Esophagus squamous epithelium (tissue), 5 donors: Measurements from ENCODE around the gene CHIC2. TPM values are rescaled to one million over a fixed set of nuclear protein-coding genes. Genes with fewer than 3 reads are reported as not detected.
A peak's percentile ranks its signal among the peaks of the same experiment; 100 is the strongest.

ENCODE experiments used
- DNase-seq: peaks from one replicate; lab custom pipeline; 2025; lab: John Stamatoyannopoulos, UW
- H3K27ac ChIP-seq, 4 donors: fragments of 200-600 bp; sonication (generic); one replicate each; pipeline ENCODE4 v1.5.1; 2016 to 2019; ENCODE audit warnings: mild to moderate bottlenecking in 1 of 4
- H3K27me3 ChIP-seq, 4 donors: fragments of 200-600 bp; sonication (generic); 1 replicate in 3 of 4; 2 replicates in 1 of 4; pipeline versions ENCODE4 v1.5.1 to v1.6.0; 2017 to 2021; ENCODE audit warnings: antibody characterized with exemption in 1 of 4
- H3K36me3 ChIP-seq, 3 donors: fragments of 200-600 bp; sonication (generic); one replicate each; pipeline ENCODE4 v1.5.1; 2016 to 2019
- H3K4me1 ChIP-seq, 3 donors: fragments of 200-600 bp; sonication (generic); one replicate each; pipeline ENCODE4 v1.5.1; 2017 to 2019
- H3K4me3 ChIP-seq, 4 donors: fragments of 200-600 bp; sonication (generic); 1 replicate in 3 of 4; 2 replicates in 1 of 4; pipeline ENCODE4 v1.5.1; 2016 to 2019; ENCODE audit warnings: mild to moderate bottlenecking in 2 of 4, moderate library complexity in 1 of 4
- H3K9me3 ChIP-seq, 3 donors: fragments of 200-600 bp; sonication (generic); one replicate each; pipeline ENCODE4 v1.5.1; 2016 to 2019
- POLR2A ChIP-seq, 4 donors: fragments of 450-650 bp; IDR thresholded peaks; one replicate each; pipeline ENCODE4 v1.6.1; 2017; ENCODE audit warnings: antibody characterized with exemption in 4 of 4, mild to moderate bottlenecking in 4 of 4, moderate library complexity in 3 of 4
- WGBS, 2 donors: methylation state at CpG; one replicate each; pipeline ENCODE4 v1.1.5; 2018; 5-methylcytosine and 5-hydroxymethylcytosine counted together
- intact Hi-C: fragments of 100-400 bp; cut with DNase I; formaldehyde crosslinking; loops from one replicate; pipeline ENCODE4 v1.15.0; 2022
- small RNA-seq, 4 donors: library from RNA; depleted of rRNA; stranded (forward); fragments of <200 nt; gene quantifications; one replicate each; pipeline ENCODE3, GENCODE V24; 2016
- total RNA-seq, 4 donors: library from RNA; depleted of rRNA; stranded (reverse); fragments of >200 nt; gene quantifications; one replicate each; pipeline ENCODE4 v1.1.0, GENCODE V29; 2016
- TF ChIP-seq, protein P1 (sequence below), 6 experiments: fragments of 450-650 bp in 4 of 6; fragments of 200-600 bp in 2 of 6; sonication (generic) in 2 of 6; IDR thresholded peaks; one replicate each; pipeline ENCODE4 v1.5.1; 2016 to 2019; ENCODE audit warnings: antibody characterized with exemption in 6 of 6, mild to moderate bottlenecking in 4 of 6, moderate library complexity in 4 of 6
- donor health status: DM: yes; HTN: yes; CAD: no.

The CHIC2 gene
- total RNA-seq, 4 donors from 2014 or later = 40.4 to 56.0 (median 44.7) TPM

DNA sequence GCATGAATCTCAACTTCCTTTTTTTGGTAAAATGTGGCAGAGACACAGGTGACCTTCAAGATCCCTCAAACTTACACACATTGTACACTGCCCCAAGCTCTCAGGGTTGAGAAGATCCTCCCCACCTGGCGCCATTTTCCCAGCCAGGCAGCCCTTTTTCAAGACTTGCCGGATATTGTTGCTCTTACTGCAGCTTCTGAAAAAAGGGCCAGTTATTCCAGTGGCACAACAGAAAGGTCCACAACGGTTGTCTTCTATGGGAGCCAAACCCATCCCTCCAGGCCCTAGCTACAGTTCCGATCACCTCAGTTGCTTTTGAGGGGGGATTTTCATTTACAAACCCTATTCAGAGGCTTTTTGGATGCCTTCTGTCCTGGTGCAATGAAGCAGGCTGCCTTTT, 101.1 kb downstream of the CHIC2 start:
- H3K4me3 ChIP-seq = no peak overlapping the region
- no peak for TF ChIP-seq POLR2A (IDR thresholded peaks at IDR 0.05)
- no peak for DNase-seq
- peak overlapping the region in 3 of 4 donors; percentile 3 to 42 (median 33) for H3K27ac ChIP-seq
- H3K36me3 ChIP-seq = no peaks in the 10 kb centered on the region
- intact Hi-C loops = no loop called here
- no peaks in the 10 kb centered on the region for H3K9me3 ChIP-seq
- WGBS, 2 donors = 42 to 61% methylated on average over 4 of the region's 4 CpGs
- no peaks in the 10 kb centered on the region for H3K27me3 ChIP-seq
- peaks cover 15 to 42% (median 25%) of the 10 kb centered on the region in 3 donors for H3K4me1 ChIP-seq

DNA sequence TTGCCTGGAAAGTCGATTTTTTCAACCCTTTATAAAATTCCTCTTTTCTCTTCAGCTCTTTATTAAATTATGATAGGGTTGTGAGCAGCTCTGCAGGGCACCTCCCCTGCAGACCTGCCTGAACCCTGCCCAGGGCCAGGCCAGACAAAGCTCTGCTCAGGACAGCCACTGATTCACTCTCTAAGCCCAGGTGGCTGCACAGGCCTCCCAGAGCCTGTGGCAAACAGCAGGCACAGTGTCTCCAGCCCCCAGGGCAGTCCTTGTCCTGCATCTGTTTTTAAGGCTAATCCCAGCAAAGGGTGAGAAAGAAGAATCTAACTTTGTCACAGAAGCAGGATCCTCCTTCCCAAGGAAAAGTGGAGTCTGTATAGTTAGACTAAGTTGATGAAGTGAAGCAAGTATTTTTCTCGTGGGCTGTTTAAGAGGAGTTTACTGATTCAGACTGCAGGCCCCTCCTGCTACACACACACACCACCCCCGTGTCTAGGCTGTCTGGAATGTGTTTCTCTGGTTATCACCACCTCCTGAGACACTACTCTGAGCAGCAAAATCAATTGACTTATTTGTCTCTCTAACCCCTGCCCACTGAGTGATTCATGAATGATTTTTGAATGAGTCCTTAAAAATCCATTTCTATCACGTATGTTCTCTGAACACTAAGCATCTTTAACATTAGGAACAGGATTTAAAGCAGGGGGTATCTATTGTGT, 101.7 kb downstream of the CHIC2 start:
- intact Hi-C loops = no loop called here

GRCh38 chr4:53961351-53961750, 103.1 kb downstream of the CHIC2 start:
- H3K4me3 ChIP-seq = no peak overlapping the region
- intact Hi-C loops = no loop called here
- H3K27me3 ChIP-seq = no peaks in the 10 kb centered on the region
- TF ChIP-seq, protein P1, sequence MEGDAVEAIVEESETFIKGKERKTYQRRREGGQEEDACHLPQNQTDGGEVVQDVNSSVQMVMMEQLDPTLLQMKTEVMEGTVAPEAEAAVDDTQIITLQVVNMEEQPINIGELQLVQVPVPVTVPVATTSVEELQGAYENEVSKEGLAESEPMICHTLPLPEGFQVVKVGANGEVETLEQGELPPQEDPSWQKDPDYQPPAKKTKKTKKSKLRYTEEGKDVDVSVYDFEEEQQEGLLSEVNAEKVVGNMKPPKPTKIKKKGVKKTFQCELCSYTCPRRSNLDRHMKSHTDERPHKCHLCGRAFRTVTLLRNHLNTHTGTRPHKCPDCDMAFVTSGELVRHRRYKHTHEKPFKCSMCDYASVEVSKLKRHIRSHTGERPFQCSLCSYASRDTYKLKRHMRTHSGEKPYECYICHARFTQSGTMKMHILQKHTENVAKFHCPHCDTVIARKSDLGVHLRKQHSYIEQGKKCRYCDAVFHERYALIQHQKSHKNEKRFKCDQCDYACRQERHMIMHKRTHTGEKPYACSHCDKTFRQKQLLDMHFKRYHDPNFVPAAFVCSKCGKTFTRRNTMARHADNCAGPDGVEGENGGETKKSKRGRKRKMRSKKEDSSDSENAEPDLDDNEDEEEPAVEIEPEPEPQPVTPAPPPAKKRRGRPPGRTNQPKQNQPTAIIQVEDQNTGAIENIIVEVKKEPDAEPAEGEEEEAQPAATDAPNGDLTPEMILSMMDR (IDR thresholded peaks at IDR 0.05) = no peak
- TF ChIP-seq POLR2A (IDR thresholded peaks at IDR 0.05) = no peak
- DNase-seq = no peak
- WGBS, 2 donors = 87 to 92% methylated on average over 1 of the region's 1 CpG
- no peaks in the 10 kb centered on the region for H3K36me3 ChIP-seq
- no peak overlapping the region for H3K27ac ChIP-seq
- H3K9me3 ChIP-seq = no peaks in the 10 kb centered on the region
- peaks cover 15 to 36% (median 25%) of the 10 kb centered on the region in 3 donors for H3K4me1 ChIP-seq

More for the DNA sequence above, 101.7 kb downstream of the CHIC2 start:
- Histone ChIP-seq H3K27me3 (no peaks in the 10 kb centered on the region), H3K4me1 (peaks cover 15 to 42% (median 25%) of the 10 kb centered on the region in 3 donors), H3K4me3 (no peak overlapping the region), H3K27ac (peak overlapping the region in 2 of 4 donors; percentile 3 to 42), H3K36me3 (no peaks in the 10 kb centered on the region), H3K9me3 (no peaks in the 10 kb centered on the region)
- TF ChIP-seq, protein P1 (IDR thresholded peaks at IDR 0.05) = no peak
- TF ChIP-seq POLR2A (IDR thresholded peaks at IDR 0.05) = no peak
- 37 to 40% methylated on average over 4 of the region's 4 CpGs for WGBS, 2 donors
- DNase-seq = no peak

DNA sequence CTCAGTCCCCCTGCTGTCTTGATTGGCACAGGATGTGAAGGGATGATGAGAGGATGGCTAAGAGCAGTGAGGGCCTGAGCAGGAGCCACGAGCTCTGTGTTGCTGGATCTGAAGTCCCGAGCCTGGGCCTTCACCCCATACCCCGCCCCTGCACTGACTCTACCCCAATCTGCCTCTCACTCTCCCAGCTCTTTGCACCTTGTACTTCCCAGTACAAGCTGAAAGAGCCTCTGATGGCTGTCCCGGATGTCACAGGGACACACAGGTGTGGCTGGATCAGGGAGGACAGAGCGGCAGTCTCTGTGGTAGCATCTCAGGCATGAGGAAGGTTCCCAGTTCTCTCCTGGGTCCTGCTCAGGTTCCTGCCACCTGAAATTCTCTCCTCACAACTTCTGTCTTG, 103.6 kb downstream of the CHIC2 start:
- Histone ChIP-seq H3K27ac (no peak overlapping the region), H3K36me3 (no peaks in the 10 kb centered on the region), H3K4me1 (peaks cover 15 to 33% (median 25%) of the 10 kb centered on the region in 3 donors), H3K27me3 (no peaks in the 10 kb centered on the region), H3K4me3 (no peak overlapping the region), H3K9me3 (no peaks in the 10 kb centered on the region)
- TF ChIP-seq, protein P1 (IDR thresholded peaks at IDR 0.05) = no peak
- no peak for TF ChIP-seq POLR2A (IDR thresholded peaks at IDR 0.05)
- DNase-seq = no peak
- intact Hi-C loops = no loop called here
- WGBS, 2 donors = 87 to 94% methylated on average over 4 to 5 of the region's 5 CpGs

Small RNA genes lying within 50 kb of the gene (small RNA-seq; reads per million reads assigned to genes)
- gene AC110792.1 (0 reads per million in 4 donors), gene AC110792.3 (0 reads per million in 4 donors)

Other genes with a start within 250 kb of the CHIC2 start
- not detected for gene GSX2, start 35.6 kb upstream of the CHIC2 start, total RNA-seq
- 10 to 100 TPM; 10.8 to 81.8 (median 28.3) TPM for gene PDGFRA, start 164.7 kb upstream of the CHIC2 start, total RNA-seq